MCF 10A (cell line): ENCODE data around the gene SLC35D2. TPM values are rescaled to one million over a fixed set of nuclear protein-coding genes. Genes with fewer than 3 reads are reported as not detected.
A peak's percentile ranks its signal among the peaks of the same experiment; 100 is the strongest.

Source experiments
- Bru-seq: library from RNA; stranded (reverse); fragments of 400-500 nt; gene quantifications from one replicate; lab custom pipeline; 2021; lab: Mats Ljungman, UMichigan
- BruChase-seq, 2 experiments: library from RNA; stranded (reverse); fragments of 400-500 nt; gene quantifications; one replicate each; lab custom pipeline; 2021; lab: Mats Ljungman, UMichigan
- BruUV-seq: library from RNA; stranded (reverse); fragments of 400-500 nt; replicated peaks from 2 replicates; lab custom pipeline; 2021; lab: Mats Ljungman, UMichigan
- CTCF ChIA-PET: fragments of 300-600 bp; sonication (Branson Sonifier 250); formaldehyde crosslinking; extraction: SDS; loops from one replicate; lab custom pipeline; 2021; ENCODE audit warnings: antibody characterized with exemption, inconsistent platforms; lab: Yijun Ruan, JAX
- POLR2A ChIA-PET: fragments of 300-600, 350-650 bp; sonication (Branson Sonifier 250); formaldehyde crosslinking; extraction: SDS; loops from one replicate; lab custom pipeline; 2020; ENCODE audit warnings: antibody characterized with exemption, inconsistent platforms; lab: Yijun Ruan, JAX
- DNase-seq: peaks from one replicate; pipeline ENCODE4 v3.0.0-alpha.2; 2018; ENCODE audit not compliant: unreplicated experiment
- H3K27ac Mint-ChIP-seq: one replicate; pipeline ENCODE4 v1.8.0; 2022; ENCODE audit warnings: mild to moderate bottlenecking, low read depth, mixed read lengths; ENCODE audit not compliant: unreplicated experiment
- H3K27me3 Mint-ChIP-seq: one replicate; pipeline ENCODE4 v1.8.0; 2022; ENCODE audit warnings: mixed read lengths; ENCODE audit not compliant: insufficient read depth, unreplicated experiment
- H3K36me3 Mint-ChIP-seq: one replicate; pipeline ENCODE4 v1.8.0; 2022; ENCODE audit warnings: mild to moderate bottlenecking, moderate library complexity, mixed read lengths; ENCODE audit not compliant: insufficient read depth, unreplicated experiment
- H3K4me1 Mint-ChIP-seq: one replicate; pipeline ENCODE4 v1.8.0; 2022; ENCODE audit warnings: mixed read lengths; ENCODE audit not compliant: insufficient read depth, unreplicated experiment
- H3K4me3 Mint-ChIP-seq: one replicate; pipeline ENCODE4 v1.8.0; 2022; ENCODE audit warnings: mild to moderate bottlenecking, moderate library complexity, mixed read lengths; ENCODE audit not compliant: unreplicated experiment
- H3K9me3 Mint-ChIP-seq: one replicate; pipeline ENCODE4 v1.8.0; 2022; ENCODE audit warnings: mixed read lengths; ENCODE audit not compliant: unreplicated experiment
- intact Hi-C: fragments of 100-400 bp; cut with micrococcal nuclease; formaldehyde crosslinking; loops from 2 replicates; pipeline ENCODE4 v1.14.1; 2022
- long read RNA-seq: library from polyadenylated mRNA; stranded (forward); transcript quantifications from one replicate; pipeline ENCODE4 v2.0.0, GENCODE V29; 2022
- total RNA-seq: library from RNA; stranded (reverse); gene quantifications from 2 replicates; pipeline ENCODE4 v1.2.3, GENCODE V29; 2022
- TF ChIP-seq, protein P1 (sequence below): fragments of 200-600 bp; IDR thresholded peaks from one replicate; pipeline ENCODE4 v1.8.0; 2022; ENCODE audit warnings: antibody characterized with exemption, mild to moderate bottlenecking; ENCODE audit not compliant: unreplicated experiment

SLC35D2 gene
- total RNA-seq (20.8 and 28.0 TPM in 2 replicates), Bru-seq, nascent RNA (percentile 68 among the genes with signal in this experiment), BruChase-seq, experiment 1, labeled RNA remaining after a 6-hour chase (percentile 66 among the genes with signal in this experiment), BruChase-seq, experiment 2, labeled RNA remaining after a 2-hour chase (percentile 70 among the genes with signal in this experiment)
- long read RNA-seq, transcript SLC35D2-201 (12 exons, 1,626 nt) = major isoform, 18 of 30 reads
- long read RNA-seq, partial matches to known transcripts = 3 of 30 reads
- long read RNA-seq, other reads (novel, unspliced or antisense) = 9 of 30 reads

DNA sequence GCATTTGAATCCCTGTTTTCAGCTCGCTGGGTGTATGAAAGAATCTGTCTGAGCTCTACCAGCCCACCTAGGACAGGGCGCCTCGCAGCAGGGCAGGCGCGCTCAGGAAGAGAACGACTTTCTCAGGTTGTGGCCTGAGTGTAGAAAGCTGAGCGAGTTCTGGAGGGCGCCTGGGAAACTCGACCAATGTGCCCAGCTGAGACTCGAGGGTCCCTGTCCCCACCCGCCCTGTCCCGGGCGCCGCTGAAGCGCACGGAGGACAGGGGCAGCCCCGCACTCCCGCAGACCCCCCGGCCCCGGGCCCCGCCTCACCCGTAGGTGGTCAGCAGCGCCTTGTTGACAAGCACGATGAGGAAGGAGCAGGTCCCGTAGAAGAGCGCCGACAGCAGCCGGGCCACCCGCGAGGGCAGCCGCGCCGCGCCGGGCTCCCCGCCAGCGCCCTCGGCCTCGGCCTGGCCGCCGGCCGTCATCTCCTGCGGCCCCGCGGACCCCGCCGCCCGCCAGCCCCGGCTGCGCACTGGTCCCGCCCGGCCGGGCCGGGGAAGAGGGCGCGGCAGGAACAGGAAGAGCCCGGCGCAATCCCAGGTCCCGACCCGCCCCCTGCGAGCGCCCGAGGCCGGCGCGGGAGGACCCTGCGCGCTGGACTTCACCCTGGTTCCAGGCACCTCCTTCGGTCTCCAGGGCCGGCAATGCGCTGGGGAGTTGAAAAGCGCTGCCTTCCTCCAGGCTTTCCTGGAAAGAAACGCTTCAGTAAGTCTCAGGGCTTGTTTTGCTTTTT, at the start of gene SLC35D2:
TSS of gene SLC35D2 (minus strand) at position 547 of the 778 bp plus-strand sequence. CDS start at position 470, 77 bp downstream.
- Mint-ChIP-seq H3K27me3 (no peaks in the 10 kb centered on the region), H3K27ac (peak within 1 kb of the TSS; percentile 77), H3K4me3 (peak within 1 kb of the TSS; percentile 83), H3K4me1 (peaks cover 20% of the 10 kb centered on the region), H3K9me3 (no peaks in the 10 kb centered on the region), H3K36me3 (peaks cover 7% of the 10 kb centered on the region)
- ChIA-PET POLR2A (interaction anchor here (0.8 to 3.6 kb wide), 10 partner anchors 8 to 492 kb away, joined by 3 to 17 read pairs (median 4); partner anchors contain the start of gene ZNF367), CTCF (interaction anchor here (0.7 to 1.6 kb wide), 3 partner anchors 15 to 76 kb away, joined by 3 to 5 read pairs (median 3); no protein-coding TSS in a partner anchor)
- BruUV-seq = no TSS peak
- intact Hi-C loops = loop anchor here (2.0 to 5.0 kb wide), 2 partner anchors 34 to 69 kb away; partner anchors contain the start of gene ZNF367
- TF ChIP-seq, protein P1, sequence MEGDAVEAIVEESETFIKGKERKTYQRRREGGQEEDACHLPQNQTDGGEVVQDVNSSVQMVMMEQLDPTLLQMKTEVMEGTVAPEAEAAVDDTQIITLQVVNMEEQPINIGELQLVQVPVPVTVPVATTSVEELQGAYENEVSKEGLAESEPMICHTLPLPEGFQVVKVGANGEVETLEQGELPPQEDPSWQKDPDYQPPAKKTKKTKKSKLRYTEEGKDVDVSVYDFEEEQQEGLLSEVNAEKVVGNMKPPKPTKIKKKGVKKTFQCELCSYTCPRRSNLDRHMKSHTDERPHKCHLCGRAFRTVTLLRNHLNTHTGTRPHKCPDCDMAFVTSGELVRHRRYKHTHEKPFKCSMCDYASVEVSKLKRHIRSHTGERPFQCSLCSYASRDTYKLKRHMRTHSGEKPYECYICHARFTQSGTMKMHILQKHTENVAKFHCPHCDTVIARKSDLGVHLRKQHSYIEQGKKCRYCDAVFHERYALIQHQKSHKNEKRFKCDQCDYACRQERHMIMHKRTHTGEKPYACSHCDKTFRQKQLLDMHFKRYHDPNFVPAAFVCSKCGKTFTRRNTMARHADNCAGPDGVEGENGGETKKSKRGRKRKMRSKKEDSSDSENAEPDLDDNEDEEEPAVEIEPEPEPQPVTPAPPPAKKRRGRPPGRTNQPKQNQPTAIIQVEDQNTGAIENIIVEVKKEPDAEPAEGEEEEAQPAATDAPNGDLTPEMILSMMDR = no peak
- DNase-seq = peak; percentile 63

GRCh38 chr9:96430377-96430776, 46.9 kb upstream of the SLC35D2 start:
- TF ChIP-seq, protein P1 = no peak
- Mint-ChIP-seq H3K27me3 (no peaks in the 10 kb centered on the region), H3K27ac (no peak overlapping the region), H3K4me3 (no peak overlapping the region), H3K9me3 (no peaks in the 10 kb centered on the region), H3K36me3 (no peaks in the 10 kb centered on the region), H3K4me1 (no peaks in the 10 kb centered on the region)
- intact Hi-C loops = no loop called here
- ChIA-PET POLR2A (no interaction called here), CTCF (no interaction called here)
- no peak for DNase-seq
- no TSS peak for BruUV-seq

DNA sequence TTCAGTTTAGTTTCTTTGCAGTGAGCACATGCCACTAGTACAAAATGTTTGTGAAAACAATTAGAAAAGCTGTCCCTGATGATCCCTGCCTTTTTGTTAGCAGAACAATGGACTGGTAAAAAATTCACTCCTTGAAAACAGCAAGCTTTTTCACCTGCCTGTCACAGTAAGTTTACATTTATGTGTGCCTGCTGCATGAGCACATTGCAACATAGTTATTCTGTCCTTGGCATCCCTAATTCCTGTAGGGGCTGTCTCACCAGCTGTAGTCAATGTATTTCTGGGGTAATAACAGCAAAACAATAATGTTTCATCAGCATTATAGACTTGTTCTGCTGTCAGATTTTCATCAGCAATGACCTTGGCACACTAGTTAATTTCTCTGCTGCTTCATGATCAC, 46.2 kb upstream of the SLC35D2 start:
- no peak for DNase-seq
- H3K27ac Mint-ChIP-seq = no peak overlapping the region
- no TSS peak for BruUV-seq
- H3K36me3 Mint-ChIP-seq = no peaks in the 10 kb centered on the region
- TF ChIP-seq, protein P1 = no peak
- no peaks in the 10 kb centered on the region for H3K27me3 Mint-ChIP-seq
- H3K4me1 Mint-ChIP-seq = no peaks in the 10 kb centered on the region
- H3K9me3 Mint-ChIP-seq = no peaks in the 10 kb centered on the region
- H3K4me3 Mint-ChIP-seq = no peak overlapping the region
- intact Hi-C loops = no loop called here
- ChIA-PET CTCF (interaction anchor here (0.6 kb wide), 1 partner anchor 25 kb away, joined by 3 read pairs; no protein-coding TSS in a partner anchor), POLR2A (no interaction called here)
